Frontal cortex (tissue), 4 donors: ENCODE measurements around the gene FAM110A. TPM values are rescaled to one million over a fixed set of nuclear protein-coding genes. Genes with fewer than 3 reads are reported as not detected.
"Not testable (repeated sequence)": the region's sequence is repeated elsewhere in the genome, so short reads cannot be mapped to it uniquely, and the experiment has no call there.

ENCODE experiments used
- DNase-seq, 2 donors: peaks; one replicate each; pipeline ENCODE4 v3.0.0; 2012; ENCODE audit warnings: low spot score in 2 of 2
- FAIRE-seq: peaks from 2 replicates; lab custom pipeline; 2012; peaks lifted over from hg19 to GRCh38; lab: Jason Lieb, UNC
- total RNA-seq: library from RNA; depleted of rRNA; stranded (reverse); fragments of >200 nt; gene quantifications from one replicate; pipeline ENCODE4 v1.2.3, GENCODE V29; 2014
- donor health status: control.
- donor health status: control.
- donor health status: control.

FAM110A gene
- total RNA-seq, 1 donor from 2014 or later = 8.6 TPM

- no peak for DNase-seq
These were observed 57.7 kb downstream of the FAM110A start for GRCh38 chr20:891058-891705.

GRCh38 chr20:891706-892080 lies 58.2 kb downstream of the FAM110A start:
- FAIRE-seq = no peak
- DNase-seq = no peak

More at GRCh38 chr20:891058-891705, 57.7 kb downstream of the FAM110A start:
- FAIRE-seq = no peak

GRCh38 chr20:892371-892770 lies 58.9 kb downstream of the FAM110A start:
- FAIRE-seq = not testable (repeated sequence)

More at GRCh38 chr20:892371-892770, 58.9 kb downstream of the FAM110A start:
- not testable (repeated sequence) for DNase-seq

Other genes with a start within 250 kb of the FAM110A start
- under 0.01 TPM for gene TCF15, start 223.4 kb upstream of the FAM110A start, total RNA-seq
- gene SRXN1, start 180.5 kb upstream of the FAM110A start, total RNA-seq = 12.6 TPM
- gene SCRT2, start 157.9 kb upstream of the FAM110A start, total RNA-seq = 1.6 TPM
- under 0.01 TPM for gene SLC52A3, start 65.2 kb upstream of the FAM110A start, total RNA-seq
- gene ANGPT4, start 82.6 kb downstream of the FAM110A start, total RNA-seq = not detected
- under 0.01 TPM for gene RSPO4, start 168.6 kb downstream of the FAM110A start, total RNA-seq